WTC11 (cell line): ENCODE measurements around the gene GOLGA7B. TPM values are rescaled to one million over a fixed set of nuclear protein-coding genes. Genes with fewer than 3 reads are reported as not detected.

ENCODE experiments used
- AFF4 ChIP-seq: sonication (generic); formaldehyde crosslinking; IDR thresholded peaks from 2 replicates; pipeline ENCODE4 v1.8.1; 2023; ENCODE audit warnings: mild to moderate bottlenecking, missing genetic modification reagents, borderline replicate concordance
- AR ChIP-seq: fragments of 250-450 bp; sonication (Bioruptor Pico); IDR thresholded peaks from 2 replicates; pipeline ENCODE4 v1.9.0; 2021; ENCODE audit warnings: mild to moderate bottlenecking
- ATF1 ChIP-seq: sonication (generic); formaldehyde crosslinking; IDR thresholded peaks from 2 replicates; pipeline ENCODE4 v1.8.1; 2023; ENCODE audit warnings: mild to moderate bottlenecking, moderate library complexity, missing genetic modification reagents
- ATF3 ChIP-seq: sonication (generic); formaldehyde crosslinking; conservative IDR thresholded peaks from 2 replicates; pipeline ENCODE4 v1.8.1; 2022; ENCODE audit warnings: mild to moderate bottlenecking, missing genetic modification reagents
- ATF6 ChIP-seq: sonication (generic); formaldehyde crosslinking; IDR thresholded peaks from 2 replicates; pipeline ENCODE4 v1.8.1; 2023; ENCODE audit warnings: mild to moderate bottlenecking, missing genetic modification reagents
- CREB1 ChIP-seq: sonication (generic); formaldehyde crosslinking; IDR thresholded peaks from 2 replicates; pipeline ENCODE4 v1.8.0; 2023; ENCODE audit warnings: mild to moderate bottlenecking, missing genetic modification reagents
- CREM ChIP-seq: sonication (generic); formaldehyde crosslinking; IDR thresholded peaks from 2 replicates; pipeline ENCODE4 v1.8.1; 2022; ENCODE audit warnings: mild to moderate bottlenecking, missing genetic modification reagents, moderate library complexity
- E2F4 ChIP-seq: sonication (generic); formaldehyde crosslinking; IDR thresholded peaks from 2 replicates; pipeline ENCODE4 v1.8.1; 2022; ENCODE audit warnings: low read depth, mild to moderate bottlenecking, moderate library complexity, missing genetic modification reagents, borderline replicate concordance
- EMX1 ChIP-seq: fragments of 250-450 bp; sonication (Bioruptor Pico); IDR thresholded peaks from 2 replicates; pipeline ENCODE4 v1.8.0; 2021; ENCODE audit warnings: mild to moderate bottlenecking
- GTF2I ChIP-seq: fragments of 250-450 bp; sonication (Bioruptor Pico); conservative IDR thresholded peaks from 2 replicates; pipeline ENCODE4 v1.4.0; 2021; ENCODE audit warnings: mild to moderate bottlenecking
- IRF2 ChIP-seq: sonication (generic); formaldehyde crosslinking; IDR thresholded peaks from 2 replicates; pipeline ENCODE4 v1.8.0; 2022; ENCODE audit warnings: low read depth, missing genetic modification reagents, borderline replicate concordance
- MXD4 ChIP-seq: fragments of 250-450 bp; sonication (Bioruptor Pico); IDR thresholded peaks from 2 replicates; pipeline ENCODE4 v1.8.0; 2021; ENCODE audit warnings: mild to moderate bottlenecking, moderate library complexity, borderline replicate concordance
- NFE2L1 ChIP-seq: sonication (generic); formaldehyde crosslinking; IDR thresholded peaks from 2 replicates; pipeline ENCODE4 v1.8.1; 2023; ENCODE audit warnings: missing genetic modification reagents
- NFYB ChIP-seq: sonication (generic); formaldehyde crosslinking; conservative IDR thresholded peaks from 2 replicates; pipeline ENCODE4 v1.8.0; 2022; ENCODE audit warnings: low read depth, missing genetic modification reagents
- SMAD3 ChIP-seq: sonication (generic); formaldehyde crosslinking; IDR thresholded peaks from 2 replicates; pipeline ENCODE4 v1.8.0; 2022; ENCODE audit warnings: missing genetic modification reagents, mild to moderate bottlenecking, borderline replicate concordance
- SOX15 ChIP-seq: fragments of 250-450 bp; sonication (Bioruptor Pico); IDR thresholded peaks from 2 replicates; pipeline ENCODE4 v1.9.0; 2021; ENCODE audit warnings: mild to moderate bottlenecking
- SP1 ChIP-seq: sonication (generic); formaldehyde crosslinking; conservative IDR thresholded peaks from 2 replicates; pipeline ENCODE4 v1.8.1; 2022; ENCODE audit warnings: missing genetic modification reagents
- TCF7 ChIP-seq: sonication (generic); formaldehyde crosslinking; IDR thresholded peaks from 2 replicates; pipeline ENCODE4 v1.8.0; 2022; ENCODE audit warnings: mild to moderate bottlenecking, low read depth, missing genetic modification reagents, moderate library complexity
- ZNF219 ChIP-seq: sonication (generic); formaldehyde crosslinking; IDR thresholded peaks from 2 replicates; pipeline ENCODE4 v1.8.0; 2023; ENCODE audit warnings: missing genetic modification reagents, mild to moderate bottlenecking, borderline replicate concordance
- ZNF281 ChIP-seq: sonication (generic); formaldehyde crosslinking; IDR thresholded peaks from 2 replicates; pipeline ENCODE4 v1.8.0; 2023; ENCODE audit warnings: mild to moderate bottlenecking, missing genetic modification reagents
- ZNF317 ChIP-seq: sonication (generic); formaldehyde crosslinking; IDR thresholded peaks from 2 replicates; pipeline ENCODE4 v1.8.1; 2023; ENCODE audit warnings: low read depth, mild to moderate bottlenecking, moderate library complexity, missing genetic modification reagents, borderline replicate concordance
- ZNF416 ChIP-seq: fragments of 250-450 bp; sonication (Bioruptor Pico); IDR thresholded peaks from 2 replicates; pipeline ENCODE4 v1.9.0; 2021; ENCODE audit warnings: mild to moderate bottlenecking, inconsistent platforms
- ZNF423 ChIP-seq: fragments of 250-450 bp; sonication (Bioruptor Pico); IDR thresholded peaks from 2 replicates; pipeline ENCODE4 v2.1.2; 2022; ENCODE audit warnings: mild to moderate bottlenecking, moderate library complexity
- ZSCAN18 ChIP-seq: fragments of 250-450 bp; sonication (Bioruptor Pico); IDR thresholded peaks from 2 replicates; pipeline ENCODE4 v2.1.2; 2022; ENCODE audit warnings: mild to moderate bottlenecking, moderate library complexity
- total RNA-seq: library from RNA; stranded (reverse); gene quantifications from 3 replicates; pipeline ENCODE4 v1.2.3, GENCODE V29; 2021

The GOLGA7B gene
- total RNA-seq, 1 experiment from 2014 or later, result 0.24 TPM

- TF ChIP-seq ATF6 (CRISPR knock-in tag) (no peak), ZSCAN18 (CRISPR knock-in tag) (no peak), ZNF281 (CRISPR knock-in tag) (no peak), ZNF423 (CRISPR knock-in tag) (no peak), ATF3 (CRISPR knock-in tag) (no peak), EMX1 (CRISPR knock-in tag) (no peak), SMAD3 (CRISPR knock-in tag) (no peak), IRF2 (CRISPR knock-in tag) (no peak), NFYB (0 out of 2 replicates have a peak, but pooled peaks have one; percentile 31), NFE2L1 (0 out of 2 replicates have a peak, but pooled peaks have one; percentile 25), AR (CRISPR knock-in tag) (no peak), GTF2I (no peak), SP1 (no peak), MXD4 (CRISPR knock-in tag) (no peak), AFF4 (CRISPR knock-in tag) (no peak), CREM (CRISPR knock-in tag) (no peak; the same call in 1 of the 2 replicates), ZNF416 (CRISPR knock-in tag) (no peak), E2F4 (peak; percentile 46; the same call in 1 of the 2 replicates), ZNF219 (CRISPR knock-in tag) (no peak; the same call in 1 of the 2 replicates), ATF1 (CRISPR knock-in tag) (0 out of 2 replicates have a peak, but pooled peaks have one; percentile 39), TCF7 (CRISPR knock-in tag) (0 out of 2 replicates have a peak, but pooled peaks have one; percentile 45), SOX15 (no peak), CREB1 (CRISPR knock-in tag) (no peak), ZNF317 (CRISPR knock-in tag) (no peak)
These were observed at the start of gene GOLGA7B (continued) for GRCh38 chr10:97849687-97850402.
